CD4-positive, alpha-beta memory T cell (primary cell): ENCODE results near the gene CYP11A1. TPM values are rescaled to one million over a fixed set of nuclear protein-coding genes. Genes with fewer than 3 reads are reported as not detected.

Experiments used
- CTCF ChIA-PET: fragments of 350-600 bp; sonication (Branson Sonifier 250); formaldehyde crosslinking; loops from one replicate; lab custom pipeline; 2021; ENCODE audit warnings: inconsistent platforms; ENCODE audit not compliant: partially characterized antibody; lab: Charles Lee
- POLR2A ChIA-PET: fragments of 350-600 bp; sonication (Branson Sonifier 250); formaldehyde crosslinking; loops from one replicate; lab custom pipeline; 2021; ENCODE audit not compliant: partially characterized antibody; lab: Charles Lee
- DNase-seq, 5 donors: peaks; one replicate each; pipeline versions ENCODE4 v3.0.0 to v3.0.0-alpha.2; 2020 to 2022; ENCODE audit warnings: mixed read lengths in 1 of 5
- H3K27ac ChIP-seq: one replicate; pipeline ENCODE4 v1.7.0; 2013; ENCODE audit warnings: low read depth, low read length
- H3K27me3 ChIP-seq: 2 replicates; pipeline ENCODE4 v1.7.0; 2013; ENCODE audit warnings: mild to moderate bottlenecking, low read length, moderate library complexity; ENCODE audit not compliant: insufficient read depth
- H3K36me3 ChIP-seq: 2 replicates; pipeline ENCODE4 v1.7.0; 2013; ENCODE audit warnings: mild to moderate bottlenecking, low read length, moderate library complexity; ENCODE audit not compliant: insufficient read depth
- H3K4me1 ChIP-seq: 2 replicates; pipeline ENCODE4 v1.7.0; 2013; ENCODE audit warnings: mild to moderate bottlenecking, low read length, moderate library complexity; ENCODE audit not compliant: insufficient read depth
- H3K4me3 ChIP-seq, 2 donors: one replicate each; pipeline ENCODE4 v1.7.0; 2013; ENCODE audit warnings: low read length in 2 of 2, mild to moderate bottlenecking in 1 of 2
- H3K9me3 ChIP-seq, 2 donors: one replicate each; pipeline ENCODE4 v1.7.0; 2013; ENCODE audit warnings: low read length in 2 of 2, control low read depth in 1 of 2; ENCODE audit not compliant: control insufficient read depth in 1 of 2
- H3K27ac Mint-ChIP-seq, 7 donors: one replicate each; pipeline ENCODE4 v1.8.0; 2020 to 2021; ENCODE audit warnings: mixed read lengths in 7 of 7, mild to moderate bottlenecking in 6 of 7, inconsistent platforms in 3 of 7, moderate library complexity in 3 of 7
- H3K27me3 Mint-ChIP-seq, 2 donors: one replicate each; pipeline ENCODE4 v1.8.0; 2020 to 2021; ENCODE audit warnings: mixed read lengths in 2 of 2
- H3K36me3 Mint-ChIP-seq, 2 donors: one replicate each; pipeline ENCODE4 v1.8.0; 2020 to 2021; ENCODE audit warnings: mixed read lengths in 2 of 2, inconsistent platforms in 1 of 2, mild to moderate bottlenecking in 1 of 2
- H3K4me1 Mint-ChIP-seq, 4 donors: one replicate each; pipeline ENCODE4 v1.8.0; 2020 to 2021; ENCODE audit warnings: mixed read lengths in 4 of 4, mild to moderate bottlenecking in 1 of 4
- H3K4me3 Mint-ChIP-seq, 8 donors: one replicate each; pipeline ENCODE4 v1.8.0; 2020 to 2021; ENCODE audit warnings: mixed read lengths in 8 of 8, mild to moderate bottlenecking in 7 of 8, moderate library complexity in 6 of 8, inconsistent platforms in 3 of 8
- H3K9me3 Mint-ChIP-seq, 8 donors: one replicate each; pipeline ENCODE4 v1.8.0; 2020 to 2021; ENCODE audit warnings: mixed read lengths in 8 of 8, mild to moderate bottlenecking in 5 of 8, inconsistent platforms in 3 of 8, moderate library complexity in 1 of 8
- intact Hi-C: fragments of 100-400 bp; cut with micrococcal nuclease; formaldehyde crosslinking; loops from one replicate; pipeline ENCODE4 v1.15.1; 2023
- polyA plus RNA-seq, 2 donors: library from polyadenylated mRNA; unstranded; fragments of 300-500 nt; fragmentation: Illumina TruSeq; gene quantifications; one replicate each; pipeline ENCODE4 v1.2.3, GENCODE V29; 2021
- total RNA-seq, 2 experiments: library from RNA; stranded (reverse); gene quantifications; one replicate each; pipeline ENCODE4 v1.2.3, GENCODE V29; 2021

The CYP11A1 gene
- total and polyA plus RNA-seq, 4 experiments from 2014 or later, result not detected

GRCh38 chr15:74373731-74374647 is 6.5 kb upstream of the CYP11A1 start:
- H3K27me3 ChIP-seq, result no peaks in the 10 kb centered on the region
- DNase-seq, result peak; percentile 90 to 96 (median 91)
- H3K27ac Mint-ChIP-seq, result peak overlapping the region; percentile 46 to 88 (median 67)
- H3K4me1 Mint-ChIP-seq, result peaks cover 6 to 24% (median 13%) of the 10 kb centered on the region in 4 donors
- intact Hi-C loops, result loop anchor here (1.0 kb wide), 6 partner anchors 64 to 395 kb away; partner anchors contain the start of gene UBL7
- no peaks in the 10 kb centered on the region for H3K36me3 Mint-ChIP-seq
- H3K9me3 ChIP-seq, result no peaks in the 10 kb centered on the region
- peaks cover 19% of the 10 kb centered on the region for H3K4me1 ChIP-seq
- H3K36me3 ChIP-seq, result no peaks in the 10 kb centered on the region
- peaks cover 8% of the 10 kb centered on the region in 2 donors for H3K27me3 Mint-ChIP-seq
- H3K9me3 Mint-ChIP-seq, result peaks cover 0 to 3% (median 0%) of the 10 kb centered on the region in 8 donors
- ChIA-PET CTCF (interaction anchor here (0.5 to 21.8 kb wide), 20 partner anchors 9 to 597 kb away, joined by 3 to 550 read pairs (median 5); partner anchors contain the start of genes SEMA7A and UBL7), POLR2A (interaction anchor here (0.7 to 2.4 kb wide), 6 partner anchors 8 to 395 kb away, joined by 3 to 16 read pairs (median 5); partner anchors contain the start of genes CLK3, SEMA7A and UBL7)
- H3K4me3 Mint-ChIP-seq, result peak overlapping the region; percentile 78 to 88 (median 86)
- H3K27ac ChIP-seq, result peak overlapping the region; percentile 38
- H3K4me3 ChIP-seq, result peak overlapping the region; percentile 82 to 93

- CTCF ChIA-PET, result interaction anchor here (1.0 to 21.8 kb wide), 9 partner anchors 10 to 396 kb away, joined by 3 to 550 read pairs (median 4); partner anchors contain the start of gene SEMA7A
- Mint-ChIP-seq H3K36me3 (no peaks in the 10 kb centered on the region), H3K27ac (peak overlapping the region in 2 of 7 donors; percentile 67 to 74), H3K4me1 (peaks cover 6 to 21% (median 10%) of the 10 kb centered on the region in 4 donors), H3K4me3 (peak overlapping the region; percentile 78 to 88 (median 86)), H3K27me3 (peaks cover 13 to 14% of the 10 kb centered on the region in 2 donors), H3K9me3 (peaks cover 0 to 3% (median 0%) of the 10 kb centered on the region in 8 donors)
- DNase-seq, result no peak
- H3K27me3 ChIP-seq, result no peaks in the 10 kb centered on the region
- POLR2A ChIA-PET, result interaction anchor here (1.0 kb wide), 1 partner anchor 30 kb away, joined by 4 read pairs; no protein-coding TSS in a partner anchor
- peaks cover 12% of the 10 kb centered on the region for H3K4me1 ChIP-seq
- intact Hi-C loops, result loop anchor here (1.0 kb wide), 3 partner anchors 116 to 396 kb away; no protein-coding TSS in a partner anchor
- H3K4me3 ChIP-seq, result no peak overlapping the region
- H3K36me3 ChIP-seq, result no peaks in the 10 kb centered on the region
- H3K27ac ChIP-seq, result no peak overlapping the region
- H3K9me3 ChIP-seq, result no peaks in the 10 kb centered on the region
Observed at GRCh38 chr15:74373056-74373650, 5.7 kb upstream of the CYP11A1 start.

DNA sequence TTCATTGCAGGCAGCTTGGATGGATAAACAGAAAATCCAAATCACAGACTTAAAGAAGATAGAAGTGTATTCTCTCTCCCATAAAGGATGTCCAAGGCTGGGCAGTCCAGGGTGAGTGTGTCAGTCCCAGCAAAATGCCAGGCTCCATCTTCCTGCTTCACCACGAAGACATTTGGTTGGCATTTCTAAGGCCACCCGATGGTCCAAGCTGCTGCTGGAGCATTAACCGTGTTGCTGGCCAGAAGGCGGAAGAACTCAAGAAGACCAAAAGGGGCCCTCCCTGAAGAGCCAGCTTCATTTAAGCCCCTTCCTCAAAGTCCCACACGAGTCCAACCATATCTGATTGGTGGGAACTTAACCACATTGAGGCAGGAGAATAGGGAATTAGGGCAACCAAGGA is 3.0 kb upstream of the CYP11A1 start:
- Mint-ChIP-seq H3K9me3 (peaks cover 0 to 3% (median 0%) of the 10 kb centered on the region in 8 donors), H3K27me3 (peaks cover 17 to 19% of the 10 kb centered on the region in 2 donors), H3K36me3 (no peaks in the 10 kb centered on the region), H3K4me3 (no peak overlapping the region), H3K27ac (peak overlapping the region in 1 of 7 donors; percentile 16), H3K4me1 (peaks cover 7 to 21% (median 11%) of the 10 kb centered on the region in 4 donors)
- H3K9me3 ChIP-seq, result no peaks in the 10 kb centered on the region
- ChIA-PET POLR2A (no interaction called here), CTCF (interaction anchor here (1.0 to 21.8 kb wide), 3 partner anchors 12 to 119 kb away, joined by 4 to 550 read pairs (median 19); partner anchors contain the start of gene SEMA7A)
- no peak for DNase-seq
- peaks cover 16% of the 10 kb centered on the region for H3K4me1 ChIP-seq
- H3K36me3 ChIP-seq, result no peaks in the 10 kb centered on the region
- no peak overlapping the region for H3K27ac ChIP-seq
- peaks cover 5% of the 10 kb centered on the region for H3K27me3 ChIP-seq
- no peak overlapping the region for H3K4me3 ChIP-seq
- intact Hi-C loops, result no loop called here

- H3K4me3 ChIP-seq, result no peak overlapping the region
- no peak for DNase-seq
- peaks cover 0 to 3% (median 0%) of the 10 kb centered on the region in 8 donors for H3K9me3 Mint-ChIP-seq
- H3K4me3 Mint-ChIP-seq, result no peak overlapping the region
- no peak overlapping the region for H3K27ac Mint-ChIP-seq
- ChIA-PET POLR2A (no interaction called here), CTCF (interaction anchor here (0.8 to 21.8 kb wide), 3 partner anchors 13 to 262 kb away, joined by 3 to 550 read pairs (median 4); partner anchors contain the start of gene SEMA7A)
- peaks cover 7% of the 10 kb centered on the region for H3K27me3 ChIP-seq
- no peaks in the 10 kb centered on the region for H3K36me3 Mint-ChIP-seq
- intact Hi-C loops, result no loop called here
- no peak overlapping the region for H3K27ac ChIP-seq
- peaks cover 23 to 24% of the 10 kb centered on the region in 2 donors for H3K27me3 Mint-ChIP-seq
- no peaks in the 10 kb centered on the region for H3K9me3 ChIP-seq
- H3K36me3 ChIP-seq, result no peaks in the 10 kb centered on the region
- peaks cover 3 to 14% (median 8%) of the 10 kb centered on the region in 4 donors for H3K4me1 Mint-ChIP-seq
- peaks cover 10% of the 10 kb centered on the region for H3K4me1 ChIP-seq
Observed at GRCh38 chr15:74369756-74370155, 2.3 kb upstream of the CYP11A1 start.

- Mint-ChIP-seq H3K36me3 (no peaks in the 10 kb centered on the region), H3K27me3 (peaks cover 27 to 29% of the 10 kb centered on the region in 2 donors), H3K4me1 (peaks cover 2 to 9% (median 5%) of the 10 kb centered on the region in 4 donors), H3K4me3 (peak overlapping the region in 1 of 8 donors; percentile 2), H3K27ac (no peak overlapping the region), H3K9me3 (peaks cover 0 to 3% (median 0%) of the 10 kb centered on the region in 8 donors)
- CTCF ChIA-PET, result interaction anchor here (0.8 to 21.8 kb wide), 3 partner anchors 13 to 263 kb away, joined by 3 to 550 read pairs (median 4); partner anchors contain the start of gene SEMA7A
- intact Hi-C loops, result no loop called here
- no peak for DNase-seq
- Histone ChIP-seq H3K27me3 (peaks cover 7% of the 10 kb centered on the region), H3K27ac (no peak overlapping the region), H3K4me3 (no peak overlapping the region), H3K9me3 (no peaks in the 10 kb centered on the region), H3K36me3 (no peaks in the 10 kb centered on the region), H3K4me1 (peaks cover 5% of the 10 kb centered on the region)
- POLR2A ChIA-PET, result no interaction called here
Observed at GRCh38 chr15:74369084-74369745, 1.8 kb upstream of the CYP11A1 start.

- H3K9me3 ChIP-seq, result no peaks in the 10 kb centered on the region
- ChIA-PET CTCF (interaction anchor here (21.8 kb wide), 1 partner anchor 71 kb away, joined by 550 read pairs; the partner anchor contains the start of gene SEMA7A), POLR2A (no interaction called here)
- H3K27me3 ChIP-seq, result peaks cover 7% of the 10 kb centered on the region
- Mint-ChIP-seq H3K4me3 (no peak overlapping the region), H3K9me3 (peaks cover 0 to 3% (median 0%) of the 10 kb centered on the region in 8 donors), H3K27ac (no peak overlapping the region), H3K4me1 (peaks cover 0 to 4% (median 3%) of the 10 kb centered on the region in 4 donors), H3K36me3 (no peaks in the 10 kb centered on the region), H3K27me3 (peaks cover 27 to 29% of the 10 kb centered on the region in 2 donors)
- H3K4me3 ChIP-seq, result no peak overlapping the region
- peaks cover 5% of the 10 kb centered on the region for H3K4me1 ChIP-seq
- no peak for DNase-seq
- no peaks in the 10 kb centered on the region for H3K36me3 ChIP-seq
- no peak overlapping the region for H3K27ac ChIP-seq
- intact Hi-C loops, result no loop called here
Observed at GRCh38 chr15:74368121-74368520, 675 bp upstream of the CYP11A1 start.
